Esophagus muscularis mucosa (tissue), 3 donors: ENCODE data around the gene ZNF25.

Experiments
- POLR2A ChIP-seq: fragments of 450-650 bp; IDR thresholded peaks from one replicate; pipeline ENCODE4 v1.6.1; 2017; ENCODE audit warnings: antibody characterized with exemption, moderate library complexity, mild to moderate bottlenecking, low read depth
- POLR2AphosphoS5 ChIP-seq, 2 donors: sonication (generic); formaldehyde crosslinking; IDR thresholded peaks; one replicate each; pipeline ENCODE4 v1.6.1; 2017; ENCODE audit warnings: antibody characterized with exemption in 2 of 2
- TF ChIP-seq, protein P1 (sequence below), 3 experiments: fragments of 200-600 bp in 2 of 3; fragments of 450-650 bp in 1 of 3; sonication (generic) in 2 of 3; IDR thresholded peaks; one replicate each; pipeline ENCODE4 v1.5.1; 2017 to 2019; ENCODE audit warnings: antibody characterized with exemption in 3 of 3, mild to moderate bottlenecking in 2 of 3, moderate library complexity in 1 of 3

DNA sequence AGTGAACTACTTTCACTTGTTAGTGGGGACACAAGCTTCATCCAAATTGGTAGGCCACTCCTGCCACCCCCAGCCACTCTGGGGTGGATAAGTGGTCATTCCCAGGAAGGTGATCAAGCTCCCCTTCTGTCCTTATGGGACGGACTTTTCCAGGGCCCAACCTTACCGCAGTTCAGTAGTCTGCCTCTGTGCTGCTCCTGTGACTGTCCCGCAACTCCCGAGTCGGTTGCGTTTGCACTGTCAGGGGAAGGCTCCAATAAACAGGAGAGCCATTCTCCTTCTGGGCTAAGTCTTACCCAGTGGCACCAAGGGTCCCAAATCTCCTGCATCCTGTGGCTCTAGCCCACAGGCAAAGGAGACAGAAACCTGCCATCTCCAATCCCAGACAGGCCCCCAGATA lies 26.6 kb upstream of the ZNF25 start:
- TF ChIP-seq, protein P1, sequence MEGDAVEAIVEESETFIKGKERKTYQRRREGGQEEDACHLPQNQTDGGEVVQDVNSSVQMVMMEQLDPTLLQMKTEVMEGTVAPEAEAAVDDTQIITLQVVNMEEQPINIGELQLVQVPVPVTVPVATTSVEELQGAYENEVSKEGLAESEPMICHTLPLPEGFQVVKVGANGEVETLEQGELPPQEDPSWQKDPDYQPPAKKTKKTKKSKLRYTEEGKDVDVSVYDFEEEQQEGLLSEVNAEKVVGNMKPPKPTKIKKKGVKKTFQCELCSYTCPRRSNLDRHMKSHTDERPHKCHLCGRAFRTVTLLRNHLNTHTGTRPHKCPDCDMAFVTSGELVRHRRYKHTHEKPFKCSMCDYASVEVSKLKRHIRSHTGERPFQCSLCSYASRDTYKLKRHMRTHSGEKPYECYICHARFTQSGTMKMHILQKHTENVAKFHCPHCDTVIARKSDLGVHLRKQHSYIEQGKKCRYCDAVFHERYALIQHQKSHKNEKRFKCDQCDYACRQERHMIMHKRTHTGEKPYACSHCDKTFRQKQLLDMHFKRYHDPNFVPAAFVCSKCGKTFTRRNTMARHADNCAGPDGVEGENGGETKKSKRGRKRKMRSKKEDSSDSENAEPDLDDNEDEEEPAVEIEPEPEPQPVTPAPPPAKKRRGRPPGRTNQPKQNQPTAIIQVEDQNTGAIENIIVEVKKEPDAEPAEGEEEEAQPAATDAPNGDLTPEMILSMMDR (IDR thresholded peaks at IDR 0.05): no peak
- TF ChIP-seq POLR2A: no peak
- no peak for TF ChIP-seq POLR2AphosphoS5 (IDR thresholded peaks at IDR 0.05)
